Femur (tissue), 1 donor: ENCODE measurements around the gene NTN1.
"Not testable (repeated sequence)": the region's sequence is repeated elsewhere in the genome, so short reads cannot be mapped to it uniquely, and the experiment has no call there.

ENCODE experiments used
- DNase-seq: peaks from one replicate; pipeline ENCODE4 v3.0.0-alpha.2; 2017

NTN1 gene

DNA sequence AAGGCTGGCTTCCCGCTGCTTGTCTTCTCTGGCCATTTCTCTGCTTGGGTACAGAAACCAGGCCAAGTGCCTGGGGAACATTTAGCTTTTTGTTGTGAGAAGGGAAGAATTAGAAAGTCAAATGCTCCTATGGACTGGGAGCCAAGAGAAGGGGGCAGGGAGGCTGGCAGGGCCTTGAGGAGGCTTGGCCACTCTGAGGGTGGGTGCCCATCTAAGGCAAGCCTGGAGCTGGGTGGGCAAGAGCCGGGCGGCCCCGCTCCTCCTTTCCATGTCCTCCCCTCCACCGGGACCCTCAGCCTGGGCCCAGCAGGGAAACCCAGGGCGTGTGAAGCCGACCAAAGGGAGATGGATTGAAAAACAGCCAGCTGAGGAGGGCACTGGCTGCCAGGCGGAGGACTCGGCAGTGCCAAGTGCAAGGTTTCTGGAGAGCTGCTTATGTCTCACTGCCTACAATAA is 69.4 kb downstream of the NTN1 start:
- DNase-seq = peak; percentile 32

DNA sequence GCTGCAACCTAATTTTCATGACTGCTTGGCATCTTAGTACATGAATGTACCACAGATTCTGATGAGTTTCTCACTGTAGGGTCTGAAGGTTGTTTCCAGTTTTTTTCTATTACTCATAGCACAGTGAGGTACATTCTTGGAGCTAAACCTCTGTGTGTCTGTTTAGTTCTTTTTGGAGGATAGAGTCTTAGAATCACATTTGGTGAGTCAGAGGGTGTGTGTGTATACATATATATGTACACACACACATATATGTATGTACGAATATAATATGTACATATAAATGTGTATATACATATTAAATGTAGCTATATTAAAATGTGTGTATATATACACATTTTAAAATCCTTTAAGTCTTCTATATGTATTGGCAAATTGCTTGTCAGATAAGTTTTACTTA is 72.9 kb downstream of the NTN1 start:
- DNase-seq = no peak

DNA sequence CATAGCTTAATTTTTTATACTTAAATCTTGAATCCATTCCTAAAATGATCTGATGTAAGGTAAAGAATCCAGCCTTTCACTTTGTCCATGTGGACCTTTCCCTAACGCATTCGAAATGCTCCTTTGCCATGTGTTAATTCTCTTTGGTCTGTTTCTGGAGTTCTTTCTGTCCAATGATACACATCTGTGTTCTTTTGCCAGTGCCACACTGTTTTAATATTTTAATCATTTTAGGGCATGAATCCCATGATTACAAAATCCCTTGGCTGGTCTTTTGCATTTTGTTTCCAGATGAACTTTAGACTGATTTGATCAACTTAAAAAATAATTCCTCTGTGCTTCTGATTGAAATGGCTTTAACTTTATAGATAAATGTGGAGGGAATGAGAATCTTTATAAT is 74.1 kb downstream of the NTN1 start:
- no peak for DNase-seq

DNA sequence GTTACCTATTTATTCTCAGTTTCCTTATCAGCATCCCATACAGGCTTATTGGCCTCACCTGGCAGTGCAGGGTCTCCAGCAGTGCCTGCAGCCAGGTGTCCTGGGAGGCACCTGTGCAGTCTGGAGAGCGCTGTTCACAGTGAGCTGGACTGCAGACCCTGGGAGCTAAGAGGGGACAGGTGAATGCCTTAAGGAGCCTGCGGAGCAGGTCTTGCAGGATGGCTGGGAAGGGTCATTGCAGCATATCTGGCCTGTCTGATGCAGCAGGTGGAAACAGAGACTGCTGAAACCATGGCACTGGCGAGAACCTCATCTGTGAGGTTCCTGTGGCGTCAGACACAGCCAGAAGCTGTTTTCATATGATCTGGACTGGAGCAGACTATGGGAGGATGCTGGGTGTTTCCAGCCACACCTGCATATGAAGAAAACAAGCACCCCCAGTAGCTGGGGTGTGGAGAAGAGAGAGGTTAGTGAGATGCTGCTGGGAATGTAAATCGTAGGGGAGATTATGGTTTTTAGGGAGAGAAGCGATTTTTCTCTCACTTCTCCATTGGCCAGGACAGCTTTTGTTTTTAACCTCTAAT is 77.0 kb downstream of the NTN1 start:
- DNase-seq = no peak

DNA sequence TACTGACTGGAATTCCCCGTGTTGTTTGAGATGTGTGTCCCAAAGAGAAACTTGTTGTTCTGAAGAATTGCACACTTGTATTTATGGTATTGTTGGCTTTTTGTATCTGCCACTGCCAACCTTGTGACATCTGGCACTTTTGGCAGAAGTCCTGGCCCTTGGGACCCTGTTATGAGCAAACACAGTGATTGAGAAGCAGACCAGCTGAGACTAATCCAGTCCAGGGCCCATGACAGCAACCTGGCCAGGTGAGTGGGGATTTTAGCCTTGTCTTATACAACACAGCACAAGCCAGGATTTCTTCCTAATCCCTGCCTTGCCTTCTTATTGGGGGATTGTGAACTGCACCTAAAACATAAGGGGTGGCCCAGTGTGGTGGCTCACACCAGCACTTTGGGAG is 80.0 kb downstream of the NTN1 start:
- DNase-seq = no peak

DNA sequence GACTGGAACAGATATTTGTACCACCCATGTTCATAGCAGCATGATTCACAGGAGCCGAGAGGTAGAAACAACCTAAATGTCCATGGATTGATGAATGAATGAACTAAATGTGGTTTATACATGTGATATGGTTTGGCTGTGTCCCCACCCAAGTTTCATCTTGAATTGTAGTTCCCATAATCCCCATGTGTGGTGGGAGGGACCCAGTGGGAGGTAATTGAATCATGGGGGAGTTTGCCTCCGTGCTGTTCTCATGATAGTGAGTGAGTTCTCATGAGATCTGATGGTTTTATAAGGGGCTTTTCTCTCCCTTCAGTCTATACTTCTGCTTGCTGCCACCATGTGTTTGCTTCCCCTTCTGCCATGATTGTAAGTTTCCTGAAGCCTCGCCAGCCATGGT is 81.9 kb downstream of the NTN1 start:
- DNase-seq = not testable (repeated sequence)

DNA sequence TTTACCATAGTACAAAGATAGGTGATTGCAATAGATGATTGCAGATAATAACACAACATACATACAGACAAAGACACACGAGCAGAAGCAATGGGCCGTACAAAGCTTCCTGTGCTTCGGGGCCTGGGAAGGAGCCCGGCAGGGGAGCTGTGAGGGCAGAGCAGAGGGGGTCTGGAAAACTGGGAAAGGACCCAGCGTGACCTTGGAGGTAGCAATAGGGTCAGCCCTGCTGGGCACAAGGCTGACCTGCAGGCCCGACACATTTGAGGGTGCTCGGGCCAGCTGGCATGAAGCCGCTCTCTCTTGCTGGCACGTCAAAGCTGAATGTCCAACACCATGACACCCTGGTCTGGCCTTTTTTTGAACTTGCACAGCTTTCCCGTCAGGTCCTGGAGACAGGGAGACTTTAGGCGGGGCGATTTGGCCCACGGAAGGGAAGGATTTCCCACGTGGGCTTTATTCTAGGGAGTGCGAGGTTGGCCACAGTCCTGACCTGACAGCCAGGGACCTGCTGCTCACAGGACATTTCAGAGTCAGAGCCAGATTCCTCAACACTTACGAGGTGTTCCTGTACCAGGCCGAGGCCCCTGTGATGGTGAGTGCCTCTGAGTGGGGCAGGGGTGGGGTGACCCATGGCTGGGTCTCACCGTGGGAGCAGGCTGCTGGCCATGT is 83.2 kb downstream of the NTN1 start:
- DNase-seq = no peak

DNA sequence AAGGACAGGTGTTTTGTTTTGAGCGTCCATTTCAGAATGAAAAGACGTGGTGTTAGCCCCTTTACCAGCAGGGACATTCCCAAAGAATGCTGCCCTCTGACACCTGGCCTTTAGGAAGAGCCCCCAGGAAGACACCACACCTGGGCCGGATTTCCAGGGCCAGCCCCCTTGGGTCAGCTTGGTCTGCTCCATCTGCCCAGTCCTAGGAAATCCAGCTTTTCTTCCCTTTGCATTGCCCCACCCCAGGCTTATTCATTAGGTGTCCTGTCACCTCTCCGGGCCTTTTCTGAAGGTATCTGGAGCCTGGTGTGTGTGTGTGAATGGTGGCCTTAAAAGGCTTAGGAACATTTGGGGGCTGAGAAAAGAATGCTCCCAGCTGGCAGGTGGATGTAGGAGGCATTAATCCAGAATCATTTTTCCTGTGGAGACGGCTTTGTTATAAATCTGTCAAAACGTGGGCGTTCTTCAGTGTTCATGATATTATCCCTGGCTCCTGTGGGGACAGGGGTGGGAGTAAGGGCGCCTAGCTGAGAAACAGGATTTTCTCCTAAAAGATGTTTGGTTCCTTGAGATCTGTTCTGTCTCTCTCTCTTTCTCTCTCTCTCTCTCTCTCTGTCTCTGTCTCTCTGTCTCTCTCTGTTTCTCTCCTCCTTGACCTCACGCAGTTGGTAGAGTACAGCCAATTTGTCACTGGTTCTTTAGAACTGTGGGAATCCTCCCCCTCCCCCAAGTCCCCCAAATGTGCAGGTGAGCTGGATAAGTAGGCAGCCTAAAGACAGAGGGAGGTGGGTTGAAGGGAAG is 84.0 kb downstream of the NTN1 start:
- DNase-seq = no peak

DNA sequence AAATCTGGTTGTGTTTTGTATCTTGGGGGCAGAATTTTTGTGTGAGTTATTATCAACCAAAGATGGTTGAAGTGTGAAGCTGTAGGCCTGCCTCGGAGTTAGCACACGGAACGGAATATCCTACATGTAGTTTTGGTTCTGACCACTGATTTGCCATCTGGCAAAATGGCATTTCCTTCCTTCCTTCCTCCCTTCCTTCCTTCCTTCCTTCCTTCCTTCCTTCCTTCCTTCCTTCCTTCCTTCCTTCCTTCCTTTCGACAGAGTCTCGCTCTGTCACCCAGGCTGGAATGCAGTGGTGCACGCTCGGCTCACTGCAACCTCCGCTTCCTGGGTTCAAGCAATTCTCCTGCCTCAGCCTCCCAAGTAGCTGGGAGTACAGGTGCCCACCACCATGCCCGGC is 85.0 kb downstream of the NTN1 start:
- DNase-seq = not testable (repeated sequence)

DNA sequence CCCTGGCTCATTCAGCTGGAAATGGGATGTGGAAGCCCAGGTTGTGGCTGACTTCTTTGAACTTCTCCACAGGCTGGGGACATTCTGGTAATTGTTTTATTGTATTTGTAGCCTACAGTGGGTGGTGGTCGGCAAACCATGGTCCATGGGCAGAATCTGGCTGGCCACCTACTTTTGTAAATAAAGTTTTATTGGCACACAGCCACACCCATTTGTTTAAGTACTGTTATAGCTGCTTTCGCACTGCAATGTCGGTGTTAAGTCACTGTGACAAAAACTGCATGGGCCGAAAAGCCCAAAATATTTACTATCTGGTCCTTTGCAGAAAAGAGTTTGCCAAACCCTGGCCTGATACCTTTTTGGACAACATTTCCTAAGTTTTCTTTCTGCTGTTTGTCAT is 86.2 kb downstream of the NTN1 start:
- no peak for DNase-seq

DNA sequence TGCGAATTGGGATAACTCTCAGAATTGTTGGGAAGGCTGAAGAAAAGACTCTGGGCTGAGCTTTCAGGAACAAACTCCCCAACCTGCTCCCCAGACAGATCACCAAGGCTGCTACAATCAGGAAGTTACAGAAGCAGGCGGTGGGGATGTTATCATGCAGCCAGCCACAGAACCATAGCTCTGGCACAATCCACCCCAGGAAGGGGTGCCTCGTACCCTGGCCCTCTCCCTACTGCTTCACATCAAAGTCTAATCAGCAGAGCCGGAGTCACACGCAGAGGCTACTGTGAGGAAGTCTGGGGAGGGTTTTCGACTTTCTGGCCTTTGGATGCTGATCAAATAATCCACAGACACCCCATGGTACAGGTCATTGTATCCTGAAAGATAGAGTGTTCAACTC is 86.8 kb downstream of the NTN1 start:
- no peak for DNase-seq

DNA sequence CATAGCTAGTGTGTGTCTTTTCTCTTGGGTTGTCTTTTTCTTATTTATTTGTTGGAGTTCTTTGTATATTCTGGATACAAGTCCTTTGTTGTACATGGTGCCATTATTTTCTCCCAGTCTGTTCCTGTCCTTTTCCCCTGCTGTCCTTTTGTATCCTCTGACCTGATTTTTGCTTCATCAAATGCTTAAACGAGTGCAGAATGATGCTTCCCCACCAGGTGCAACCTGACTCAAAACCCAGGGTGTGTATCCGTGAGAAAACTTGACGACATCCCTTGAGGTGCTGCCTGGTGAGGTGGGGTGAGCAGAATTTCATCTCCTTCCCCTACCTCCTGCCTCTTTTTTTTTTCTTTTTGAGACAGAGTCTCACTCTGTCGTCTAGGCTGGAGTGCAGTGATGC is 88.6 kb downstream of the NTN1 start:
- DNase-seq = no peak

DNA sequence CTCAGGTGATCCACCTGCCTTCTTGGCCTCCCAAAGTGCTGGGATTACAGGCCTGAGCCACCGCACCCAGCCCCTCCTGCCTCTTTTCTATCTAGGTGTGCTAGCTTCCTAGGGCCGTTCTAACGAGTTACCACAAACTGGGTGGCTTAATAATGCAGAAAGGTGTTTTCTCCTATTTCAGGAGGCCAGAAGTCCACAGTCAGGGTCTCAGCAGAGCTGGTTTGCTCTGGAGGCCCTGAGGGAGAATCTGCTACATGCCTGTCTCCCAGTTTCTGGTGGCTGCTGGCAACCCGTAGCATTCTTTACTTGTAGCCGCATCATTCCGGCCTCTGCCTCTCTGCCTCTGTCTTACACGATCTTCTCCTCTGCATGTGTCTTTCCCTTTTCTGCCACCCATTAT is 89.2 kb downstream of the NTN1 start:
- DNase-seq = no peak

DNA sequence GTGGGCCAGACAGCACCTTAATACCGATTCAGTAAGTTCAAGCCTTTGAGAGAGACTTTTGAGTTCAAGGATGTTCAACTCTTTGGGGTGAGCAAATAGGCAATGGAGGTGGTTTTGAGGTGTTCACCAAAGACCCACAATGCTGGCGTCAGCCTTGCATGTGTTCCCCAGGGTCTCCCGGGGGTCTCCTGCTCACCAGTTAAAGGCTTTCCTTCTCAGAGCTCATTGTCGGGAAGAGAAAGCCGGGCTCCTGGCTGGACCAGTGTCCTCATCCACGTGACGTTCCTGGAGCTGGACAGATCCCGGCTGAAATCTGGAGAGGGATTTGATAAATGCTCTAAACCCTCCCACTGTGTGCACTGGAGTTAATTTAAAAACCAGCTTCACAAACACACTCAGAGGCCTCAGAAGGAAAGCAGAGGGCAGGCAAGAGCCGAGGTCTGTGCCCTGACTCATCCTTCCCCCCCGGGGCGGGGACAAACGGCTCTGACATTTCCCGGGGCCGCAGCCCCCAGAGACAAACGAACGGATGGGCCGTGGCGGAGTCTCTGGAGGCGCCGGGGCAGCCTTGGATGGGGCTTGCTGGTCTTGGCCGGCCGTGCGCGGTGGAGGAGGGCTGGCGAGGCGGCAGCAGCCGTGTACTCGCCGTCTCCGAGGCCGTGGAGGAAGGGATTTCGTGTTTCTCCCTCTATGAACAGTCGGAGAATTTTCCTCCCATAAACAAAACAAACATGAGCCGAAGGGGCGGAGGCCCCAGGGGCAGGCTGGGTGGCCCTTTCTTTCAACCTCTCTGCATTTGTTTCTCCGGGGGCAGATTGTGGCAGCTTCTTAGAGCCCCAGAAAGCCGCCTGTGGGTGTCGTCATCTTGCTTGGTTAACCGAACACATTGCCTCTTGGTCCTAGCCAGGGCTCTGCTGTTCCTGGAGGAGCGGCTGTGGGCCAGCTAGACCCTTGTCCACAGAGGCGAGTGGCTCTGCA is 94.2 kb downstream of the NTN1 start:
- DNase-seq = peak; percentile 74

DNA sequence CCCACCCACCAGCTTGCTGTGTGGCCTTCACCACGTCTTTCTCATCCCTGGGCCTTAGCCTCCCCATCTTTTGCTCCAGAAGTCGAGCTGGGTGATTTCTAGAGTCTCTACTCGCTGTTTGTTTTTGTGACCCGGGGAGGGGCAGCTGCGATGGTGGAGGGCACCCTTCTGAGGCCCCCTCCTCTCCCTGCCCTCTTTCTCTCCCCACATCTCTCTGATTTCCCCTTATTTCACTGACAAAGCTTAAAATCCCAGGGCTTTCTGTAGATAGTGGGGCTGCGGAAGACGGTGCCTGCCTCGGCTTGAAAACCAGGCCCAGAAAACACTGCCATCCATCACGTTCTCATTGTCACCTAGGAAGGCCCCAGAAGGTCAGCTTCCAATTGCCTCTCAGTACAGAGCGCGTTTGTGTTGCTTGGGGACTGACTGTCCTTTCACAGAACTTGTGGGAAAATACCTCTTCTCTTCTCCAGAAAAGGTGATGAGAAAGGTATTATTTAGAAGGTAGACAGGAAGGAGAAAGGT is 95.1 kb downstream of the NTN1 start:
- DNase-seq = no peak

DNA sequence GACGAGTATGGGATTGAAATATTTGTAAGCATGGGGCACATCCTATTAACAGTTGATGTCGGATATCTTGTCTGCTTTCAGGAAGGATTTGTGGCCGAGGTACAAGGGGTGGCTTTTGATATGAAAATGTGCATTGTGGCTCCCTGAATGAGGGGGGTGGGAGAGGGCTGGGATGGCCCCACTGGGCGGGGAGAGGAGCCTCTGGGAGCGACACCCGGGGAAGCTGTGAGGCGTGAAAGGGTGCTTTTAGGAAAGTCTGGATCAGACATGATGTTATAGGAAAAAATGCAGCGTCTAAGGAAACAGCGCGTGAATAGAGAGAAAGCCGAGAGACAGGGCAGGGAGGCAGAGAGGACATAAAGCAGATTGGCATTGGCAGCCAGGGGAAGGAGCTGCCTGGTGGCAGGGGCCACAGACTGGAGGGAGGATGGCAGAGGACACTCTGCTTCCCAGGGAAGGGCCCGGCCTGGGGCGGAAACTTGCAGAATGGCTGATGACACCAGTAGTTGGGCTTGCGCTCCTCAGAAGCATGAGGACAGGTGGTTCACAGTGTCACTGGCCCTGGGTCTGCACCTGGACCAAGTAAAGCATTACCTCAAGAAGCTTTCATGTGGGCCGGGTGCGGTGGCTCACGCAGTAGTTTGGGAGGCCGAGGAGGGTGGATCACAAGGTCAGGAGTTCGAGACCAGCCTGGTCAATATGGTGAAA is 95.7 kb downstream of the NTN1 start:
- DNase-seq = no peak

DNA sequence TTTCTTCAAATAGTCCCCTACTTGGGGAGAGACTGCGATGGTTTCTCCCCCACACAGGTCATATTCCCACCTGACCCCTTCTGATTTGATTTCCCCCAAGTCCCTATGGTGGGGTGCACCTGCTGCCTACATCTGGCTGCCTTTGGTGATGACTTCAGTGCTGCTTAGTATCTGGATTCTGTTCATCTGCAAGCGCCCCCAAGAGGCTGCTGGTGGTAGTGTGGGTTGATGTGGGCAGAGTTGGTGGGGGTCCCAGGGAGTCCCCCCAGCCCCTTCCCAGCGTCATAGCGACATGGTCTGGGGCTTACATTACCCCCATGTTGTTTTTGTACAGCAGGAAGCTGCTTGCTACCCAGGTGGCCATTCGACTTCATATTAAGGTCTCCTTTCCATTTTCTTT is 99.2 kb downstream of the NTN1 start:
- DNase-seq = no peak

DNA sequence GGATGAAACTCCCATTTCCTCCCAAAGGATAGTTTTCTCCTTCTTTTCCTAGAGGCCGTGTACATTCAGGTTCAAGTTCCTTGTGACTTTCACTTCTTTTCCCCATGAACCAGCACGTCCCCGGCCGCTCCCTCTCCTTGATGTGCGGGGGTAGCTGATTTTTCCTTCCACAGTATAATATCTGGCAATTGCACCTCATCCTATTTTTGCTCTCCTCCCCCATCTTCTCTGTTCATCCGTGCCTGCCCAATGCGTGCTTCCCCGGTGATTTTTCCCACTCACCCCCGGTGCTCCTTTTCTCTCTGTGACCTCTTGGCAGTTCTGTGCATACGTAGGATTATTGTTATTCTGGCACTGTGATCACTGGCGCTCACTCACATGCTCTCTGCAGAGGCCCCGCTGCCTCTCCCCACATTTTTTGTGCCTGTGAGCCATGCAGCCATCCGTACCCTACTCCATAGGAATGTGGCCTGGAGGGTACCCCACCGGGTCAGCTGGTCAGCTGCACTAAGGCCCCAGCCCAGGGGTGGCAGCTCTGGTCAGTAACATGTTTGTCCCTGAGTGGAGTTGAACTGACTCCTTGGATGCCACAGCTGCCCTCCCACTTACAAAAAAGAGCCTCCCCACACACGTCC is 100.0 kb downstream of the NTN1 start:
- no peak for DNase-seq

DNA sequence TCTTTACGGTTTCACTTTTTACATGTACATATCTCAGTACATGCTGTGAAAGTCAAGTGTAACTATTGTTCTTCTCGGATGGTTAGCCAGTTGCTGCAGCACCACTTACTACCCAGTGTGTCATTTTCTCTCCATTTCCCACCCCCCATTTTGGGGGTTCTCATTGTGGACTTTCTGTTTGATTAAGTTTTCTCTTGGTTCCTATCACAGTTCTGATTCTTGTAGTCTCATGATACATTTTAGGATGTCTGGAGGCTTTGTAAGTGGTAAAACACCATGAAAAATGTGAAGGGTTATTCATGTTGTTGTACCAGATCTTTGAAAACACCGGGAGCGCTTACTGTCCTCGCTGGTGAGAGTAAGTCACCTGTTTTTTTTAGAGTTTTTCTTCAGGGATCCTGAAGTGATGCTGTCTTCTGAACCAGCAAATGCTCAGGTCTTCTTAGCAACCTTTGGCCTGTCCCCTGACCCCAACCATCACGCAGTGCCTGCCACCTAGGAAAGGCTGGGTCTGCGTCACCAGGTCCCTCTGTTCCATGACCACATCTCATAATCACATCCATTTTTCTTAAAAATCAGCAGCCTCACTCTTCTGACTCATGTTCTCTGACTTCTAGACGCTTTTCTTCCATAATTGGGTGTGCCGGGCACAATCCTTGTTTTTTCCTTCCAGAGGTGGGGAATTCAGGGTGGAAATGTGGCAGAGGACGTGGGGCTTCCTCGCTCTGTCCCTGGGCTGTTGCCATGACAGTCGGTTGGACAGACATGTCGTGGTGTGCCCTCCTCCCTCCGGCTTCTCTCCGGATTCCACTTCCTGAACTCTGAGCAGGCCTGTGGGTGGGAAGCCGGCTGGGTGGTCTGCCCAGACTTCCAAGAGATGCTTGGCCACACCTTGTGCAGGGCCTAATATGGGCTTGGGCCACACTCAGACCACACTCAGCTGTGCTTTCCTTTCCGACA is 102.6 kb downstream of the NTN1 start:
- peak; percentile 51 for DNase-seq

DNA sequence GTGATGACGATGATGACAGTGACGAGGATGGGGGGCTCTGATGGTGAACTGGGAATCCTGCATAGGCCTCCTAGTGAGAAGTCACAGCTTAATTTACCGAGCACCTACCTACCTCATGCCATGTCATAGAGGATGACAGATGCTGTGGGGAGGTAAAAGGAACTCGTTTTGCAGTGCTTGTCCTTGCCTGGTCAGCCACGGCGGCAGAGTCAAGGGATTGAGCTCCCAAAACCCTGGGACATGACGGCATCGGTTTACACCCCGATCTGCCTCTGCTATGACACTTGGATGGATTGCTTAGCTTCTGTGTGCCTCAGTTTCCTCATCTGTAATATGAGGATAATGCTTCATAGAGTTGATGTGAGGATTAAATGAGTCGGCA is 103.2 kb downstream of the NTN1 start:
- no peak for DNase-seq
